Stimulated activated CD8-positive, alpha-beta memory T cell treated with anti-CD3 and anti-CD28 coated beads, Interleukin-12 subunit alpha, Interleukin-12 subunit beta, amount 100 ng/mL, for 24 hours (primary cell): ENCODE results near the gene HEPHL1.
"Not testable (repeated sequence)": the region's sequence is repeated elsewhere in the genome, so short reads cannot be mapped to it uniquely, and the experiment has no call there.

Source experiments
- DNase-seq: peaks from one replicate; pipeline ENCODE4 v3.0.0-alpha.2; 2020; ENCODE audit errors: extremely low read depth

HEPHL1 gene

DNA sequence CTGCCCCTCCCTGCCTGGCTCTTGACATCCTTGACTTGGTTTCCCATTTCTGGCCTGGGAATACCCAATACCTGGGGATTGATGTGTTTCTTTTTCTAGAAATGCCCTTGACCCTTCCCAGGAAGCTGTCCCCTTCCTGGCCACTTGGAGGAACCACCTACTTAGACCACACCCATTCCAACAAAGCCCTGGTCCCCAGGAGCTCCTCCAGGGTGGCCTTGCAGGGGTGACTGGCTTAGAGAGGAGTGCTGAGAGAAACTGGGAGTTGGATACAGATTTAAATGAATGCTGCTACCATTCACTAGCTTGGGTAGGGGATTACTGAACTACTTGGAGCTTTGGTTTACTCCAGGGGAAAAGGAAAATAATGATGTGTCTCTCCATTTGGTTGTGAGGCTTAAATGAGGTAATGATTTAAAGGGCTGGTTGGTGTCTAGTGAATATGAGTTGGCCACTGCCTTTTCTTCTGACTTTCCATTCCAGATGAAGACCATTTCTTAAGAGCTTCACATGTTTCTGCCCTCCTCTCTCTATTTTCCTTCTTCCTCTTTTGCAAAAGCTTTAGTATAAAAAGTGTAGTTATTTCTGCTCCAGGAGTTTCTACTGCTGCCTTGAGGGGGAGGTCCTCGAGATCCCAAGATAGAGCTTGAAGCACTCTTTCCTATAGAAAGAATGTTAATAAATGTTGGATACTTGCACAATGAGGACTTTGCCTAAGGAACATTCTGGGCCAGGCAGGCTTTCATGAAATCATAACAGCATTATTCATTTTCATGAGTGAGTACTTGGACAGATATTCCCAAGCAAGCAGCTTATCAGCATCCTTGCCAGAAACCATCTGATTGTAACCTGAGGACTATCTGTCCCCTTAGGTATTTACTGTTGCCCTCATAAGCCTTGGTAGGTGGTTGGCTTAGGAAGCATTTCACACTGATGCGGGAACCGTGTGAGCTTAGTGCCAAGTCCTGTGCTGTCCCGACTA is 129.8 kb downstream of the HEPHL1 start:
- no peak for DNase-seq

- no peak for DNase-seq
Measured at GRCh38 chr11:94151903-94152677, 130.9 kb downstream of the HEPHL1 start.

GRCh38 chr11:94152678-94153065 is 131.5 kb downstream of the HEPHL1 start:
- no peak for DNase-seq

- no peak for DNase-seq
Measured at GRCh38 chr11:94153320-94153719, 132.2 kb downstream of the HEPHL1 start.

DNA sequence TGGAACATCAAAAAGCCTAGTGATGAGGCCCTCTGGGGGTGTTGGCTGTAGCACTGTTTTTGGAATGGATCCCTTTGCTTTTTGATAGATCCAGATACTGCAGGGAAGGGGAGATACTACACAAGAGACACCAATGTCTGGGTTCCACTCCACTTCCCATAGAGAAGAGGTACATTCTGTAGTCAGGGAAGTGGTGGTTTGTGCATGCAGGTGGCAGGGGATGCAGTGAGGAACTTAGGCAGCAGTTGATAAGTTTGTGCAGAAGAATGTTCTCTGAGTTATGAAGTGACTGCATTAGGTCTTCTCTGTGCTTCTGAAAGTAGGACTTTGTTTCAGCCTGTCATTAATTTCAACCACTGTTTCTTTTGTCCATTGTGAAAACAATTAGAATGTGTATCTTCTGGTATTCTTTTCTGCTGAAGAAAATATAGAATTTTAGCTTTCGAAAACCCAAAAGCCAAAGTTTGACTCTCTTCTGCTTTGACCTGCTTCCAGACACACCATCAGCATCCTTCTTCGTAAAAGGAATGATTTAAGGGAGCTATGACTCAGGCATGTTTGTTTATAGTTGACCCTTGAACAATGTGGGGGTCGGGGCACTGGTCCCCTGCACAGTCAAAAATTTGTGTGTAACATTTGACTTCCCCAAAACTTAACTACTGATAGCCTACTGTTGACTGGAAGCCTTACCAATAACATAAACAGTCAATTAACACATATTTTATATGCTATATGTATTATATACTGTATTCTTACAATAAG is 133.1 kb downstream of the HEPHL1 start:
- no peak for DNase-seq

DNA sequence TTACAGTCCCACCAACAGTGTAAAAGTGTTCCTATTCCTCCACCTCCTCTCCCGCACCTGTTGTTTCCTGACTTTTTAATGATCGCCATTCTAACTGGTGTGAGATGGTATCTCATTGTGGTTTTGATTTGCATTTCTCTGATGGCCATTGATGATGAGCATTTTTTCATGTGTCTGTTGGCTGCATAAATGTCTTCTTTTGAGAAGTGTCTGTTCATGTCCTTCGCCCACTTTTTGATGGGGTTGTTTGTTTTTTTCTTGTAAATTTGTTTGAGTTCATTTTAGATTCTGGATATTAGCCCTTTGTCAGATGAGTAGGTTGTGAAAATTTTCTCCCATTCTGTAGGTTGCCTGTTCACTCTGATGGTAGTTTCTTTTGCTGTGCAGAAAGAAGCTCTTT is 136.2 kb downstream of the HEPHL1 start:
- not testable (repeated sequence) for DNase-seq
